ENCODE results near the gene BNIP3.

Gene BNIP3

GRCh38 chr10:132003282-132003924, 21.7 kb upstream of the BNIP3 start:
- no peak for TF ChIP-seq CTCF (IDR thresholded peaks at IDR 0.05; ENCODE audit: low read depth, low read length)
- DNase-seq (ENCODE audit: extremely low read depth, low read depth) = no peak

DNA sequence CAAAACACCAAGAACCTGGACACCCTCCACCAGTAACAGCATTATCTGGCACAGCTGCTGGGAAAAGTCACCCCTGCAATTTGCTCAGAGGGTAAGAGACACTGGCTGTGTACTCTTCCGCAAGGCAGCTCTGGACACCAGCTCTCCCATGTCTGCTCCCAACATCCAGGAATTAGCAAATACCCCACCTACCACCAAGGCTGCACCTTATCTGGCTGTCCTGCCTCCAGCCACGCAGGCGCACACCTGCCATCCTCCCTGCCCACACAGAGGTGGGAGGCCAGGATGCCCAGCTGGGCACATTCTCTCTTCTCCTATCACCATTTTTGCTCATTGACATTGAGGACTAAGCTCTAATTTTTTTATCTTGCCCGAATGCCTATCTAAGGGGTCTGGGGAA, 20.3 kb upstream of the BNIP3 start:
- DNase-seq (ENCODE audit: extremely low read depth, low read depth) = no peak
- no peak for TF ChIP-seq CTCF (IDR thresholded peaks at IDR 0.05; ENCODE audit: low read depth, low read length)

- TF ChIP-seq CTCF (IDR thresholded peaks at IDR 0.05; ENCODE audit: low read depth, low read length) = no peak; the same call in 1 of the 2 replicates
- no peak for DNase-seq (ENCODE audit: extremely low read depth, low read depth)
These were observed 19.7 kb upstream of the BNIP3 start for GRCh38 chr10:132001238-132001972.

GRCh38 chr10:131998845-131999681, 17.3 kb upstream of the BNIP3 start:
- no peak for DNase-seq (ENCODE audit: extremely low read depth, low read depth)
- TF ChIP-seq CTCF (IDR thresholded peaks at IDR 0.05; ENCODE audit: low read depth, low read length) = no peak

DNA sequence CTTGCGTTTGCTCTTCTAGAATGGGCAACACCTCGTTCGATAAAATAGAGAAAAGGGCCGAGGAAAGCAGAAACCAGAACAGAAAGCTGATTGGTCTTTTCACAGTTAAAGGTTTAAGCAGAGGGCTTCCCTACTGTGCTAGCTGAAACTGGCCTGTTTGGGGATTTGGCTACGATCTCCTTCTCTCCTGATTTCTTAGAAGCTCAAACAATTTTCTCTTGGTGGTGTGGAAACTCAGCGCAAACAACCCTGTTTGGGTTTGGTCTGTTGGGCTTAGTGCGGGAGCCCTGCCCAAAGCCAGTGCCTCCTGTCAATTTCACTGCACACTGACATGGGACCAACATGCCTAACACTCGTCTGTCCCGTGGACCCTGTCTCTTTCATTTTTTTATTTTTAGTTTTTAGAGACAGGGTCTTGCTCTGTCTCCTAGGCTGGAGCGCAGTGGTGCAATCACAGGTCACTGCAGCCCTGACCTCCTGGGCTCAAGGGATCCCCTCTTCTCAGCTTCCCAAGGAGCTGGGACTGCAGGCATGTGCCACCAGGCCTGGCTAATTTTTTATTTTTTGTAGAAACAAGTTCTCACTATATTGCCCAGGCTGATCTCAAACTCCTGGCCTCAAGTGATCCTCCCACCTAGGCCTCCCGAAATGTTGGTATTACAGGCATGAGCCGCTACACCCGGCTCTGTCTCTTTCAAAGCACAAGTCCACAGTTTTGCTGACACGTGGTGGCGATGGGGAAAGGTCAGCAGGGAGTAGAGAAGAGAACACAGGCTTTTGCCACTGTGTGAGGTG, 16.5 kb upstream of the BNIP3 start:
- no peak for TF ChIP-seq CTCF (IDR thresholded peaks at IDR 0.05; ENCODE audit: low read depth, low read length)
- no peak for DNase-seq (ENCODE audit: extremely low read depth, low read depth)

GRCh38 chr10:131997366-131998049, 15.8 kb upstream of the BNIP3 start:
- TF ChIP-seq CTCF (IDR thresholded peaks at IDR 0.05; ENCODE audit: low read depth, low read length) = no peak
- DNase-seq (ENCODE audit: extremely low read depth, low read depth) = peak; percentile 74

All from AG09319 (cell line).